ENCODE measurements around the gene ATAD3C.
"Not testable (repeated sequence)": the region's sequence is repeated elsewhere in the genome, so short reads cannot be mapped to it uniquely, and the experiment has no call there.

DNA sequence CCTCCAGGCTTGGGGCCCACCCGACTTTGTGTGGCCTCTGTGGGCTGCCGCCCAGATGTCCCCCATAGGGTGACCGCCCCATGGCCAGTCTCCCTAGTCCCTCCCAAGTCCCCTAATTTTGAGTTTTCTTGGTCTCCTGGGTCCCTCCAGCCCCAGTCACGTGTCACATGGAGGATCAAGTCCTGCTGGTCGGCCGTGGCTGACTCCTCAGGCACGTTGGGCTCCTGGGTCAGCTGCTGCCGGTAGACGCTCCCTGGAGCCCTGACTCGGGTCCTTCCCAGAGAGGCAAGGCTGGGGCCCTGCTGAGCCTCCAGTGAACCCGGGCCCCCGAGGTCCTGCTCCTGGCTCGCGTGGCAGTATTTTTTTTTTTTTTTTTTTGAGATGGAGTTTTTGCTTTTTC lies 10.2 kb downstream of the ATAD3C start:
- TF ChIP-seq CTCF, POLR2A, POLR2AphosphoS5 (IDR thresholded peaks at IDR 0.05): not testable (repeated sequence)
